Measurements from ENCODE around the gene SPON1.
"Not testable (repeated sequence)": the region's sequence is repeated elsewhere in the genome, so short reads cannot be mapped to it uniquely, and the experiment has no call there.

The SPON1 gene

GRCh38 chr11:14270690-14271542 is 308.4 kb downstream of the SPON1 start:
- Histone ChIP-seq H2AFZ (ENCODE audit: low read depth, low read length) (no peak overlapping the region), H3K9me3 (ENCODE audit: low read length) (no peaks in the 10 kb centered on the region), H3K36me3 (ENCODE audit: insufficient read depth, low read length) (no peaks in the 10 kb centered on the region), H3K27me3 (ENCODE audit: insufficient read depth, low read length) (no peaks in the 10 kb centered on the region), H3K4me3 (ENCODE audit: low read length) (no peak overlapping the region), H3K4me1 (ENCODE audit: insufficient read depth, low read length) (no peaks in the 10 kb centered on the region)

GRCh38 chr11:14273895-14274294 is 311.4 kb downstream of the SPON1 start:
- Histone ChIP-seq H3K4me1 (ENCODE audit: insufficient read depth, low read length) (no peaks in the 10 kb centered on the region), H3K27me3 (ENCODE audit: insufficient read depth, low read length) (no peaks in the 10 kb centered on the region), H3K36me3 (ENCODE audit: insufficient read depth, low read length) (no peaks in the 10 kb centered on the region), H3K9me3 (ENCODE audit: low read length) (no peaks in the 10 kb centered on the region), H2AFZ (ENCODE audit: low read depth, low read length) (no peak overlapping the region), H3K4me3 (ENCODE audit: low read length) (no peak overlapping the region)

GRCh38 chr11:14275076-14275475 is 312.6 kb downstream of the SPON1 start:
- no peaks in the 10 kb centered on the region for H3K27me3 ChIP-seq (ENCODE audit: insufficient read depth, low read length)
- H3K36me3 ChIP-seq (ENCODE audit: insufficient read depth, low read length): peaks cover 2% of the 10 kb centered on the region
- no peak overlapping the region for H3K4me3 ChIP-seq (ENCODE audit: low read length)
- H3K9me3 ChIP-seq (ENCODE audit: low read length): no peaks in the 10 kb centered on the region
- no peaks in the 10 kb centered on the region for H3K4me1 ChIP-seq (ENCODE audit: insufficient read depth, low read length)
- no peak overlapping the region for H2AFZ ChIP-seq (ENCODE audit: low read depth, low read length)

- H3K36me3 ChIP-seq (ENCODE audit: insufficient read depth, low read length); H3K4me1 ChIP-seq (ENCODE audit: insufficient read depth, low read length); H3K27me3 ChIP-seq (ENCODE audit: insufficient read depth, low read length); H2AFZ ChIP-seq (ENCODE audit: low read depth, low read length); H3K4me3 ChIP-seq (ENCODE audit: low read length); H3K9me3 ChIP-seq (ENCODE audit: low read length): not testable (repeated sequence)
Measured at GRCh38 chr11:14278869-14279268, 316.3 kb downstream of the SPON1 start.

- Histone ChIP-seq H3K4me1 (ENCODE audit: insufficient read depth, low read length) (peaks cover 2% of the 10 kb centered on the region), H3K36me3 (ENCODE audit: insufficient read depth, low read length) (peaks cover 11% of the 10 kb centered on the region), H3K4me3 (ENCODE audit: low read length) (no peak overlapping the region), H2AFZ (ENCODE audit: low read depth, low read length) (no peak overlapping the region), H3K27me3 (ENCODE audit: insufficient read depth, low read length) (no peaks in the 10 kb centered on the region), H3K9me3 (ENCODE audit: low read length) (no peaks in the 10 kb centered on the region)
Measured at GRCh38 chr11:14288189-14288935, 325.8 kb downstream of the SPON1 start.

GRCh38 chr11:14290422-14290821 is 327.9 kb downstream of the SPON1 start:
- Histone ChIP-seq H3K4me1 (ENCODE audit: insufficient read depth, low read length) (peaks cover 2% of the 10 kb centered on the region), H3K9me3 (ENCODE audit: low read length) (no peaks in the 10 kb centered on the region), H3K27me3 (ENCODE audit: insufficient read depth, low read length) (no peaks in the 10 kb centered on the region), H2AFZ (ENCODE audit: low read depth, low read length) (no peak overlapping the region), H3K36me3 (ENCODE audit: insufficient read depth, low read length) (peaks cover 13% of the 10 kb centered on the region), H3K4me3 (ENCODE audit: low read length) (no peak overlapping the region)

- peaks cover 6% of the 10 kb centered on the region for H3K4me1 ChIP-seq (ENCODE audit: insufficient read depth, low read length)
- no peak overlapping the region for H3K4me3 ChIP-seq (ENCODE audit: low read length)
- no peaks in the 10 kb centered on the region for H3K9me3 ChIP-seq (ENCODE audit: low read length)
- H3K36me3 ChIP-seq (ENCODE audit: insufficient read depth, low read length): no peaks in the 10 kb centered on the region
- H3K27me3 ChIP-seq (ENCODE audit: insufficient read depth, low read length): no peaks in the 10 kb centered on the region
- no peak overlapping the region for H2AFZ ChIP-seq (ENCODE audit: low read depth, low read length)
Measured at GRCh38 chr11:14299921-14300320, 337.4 kb downstream of the SPON1 start.

GRCh38 chr11:14300661-14301304 is 338.3 kb downstream of the SPON1 start:
- no peaks in the 10 kb centered on the region for H3K9me3 ChIP-seq (ENCODE audit: low read length)
- H3K27me3 ChIP-seq (ENCODE audit: insufficient read depth, low read length): no peaks in the 10 kb centered on the region
- H3K4me1 ChIP-seq (ENCODE audit: insufficient read depth, low read length): peaks cover 8% of the 10 kb centered on the region
- H3K36me3 ChIP-seq (ENCODE audit: insufficient read depth, low read length): no peaks in the 10 kb centered on the region
- no peak overlapping the region for H3K4me3 ChIP-seq (ENCODE audit: low read length)
- no peak overlapping the region for H2AFZ ChIP-seq (ENCODE audit: low read depth, low read length)

GRCh38 chr11:14304601-14305000 is 342.1 kb downstream of the SPON1 start:
- no peak overlapping the region for H2AFZ ChIP-seq (ENCODE audit: low read depth, low read length)
- H3K27me3 ChIP-seq (ENCODE audit: insufficient read depth, low read length): no peaks in the 10 kb centered on the region
- no peaks in the 10 kb centered on the region for H3K36me3 ChIP-seq (ENCODE audit: insufficient read depth, low read length)
- H3K9me3 ChIP-seq (ENCODE audit: low read length): no peaks in the 10 kb centered on the region
- no peak overlapping the region for H3K4me3 ChIP-seq (ENCODE audit: low read length)
- peaks cover 15% of the 10 kb centered on the region for H3K4me1 ChIP-seq (ENCODE audit: insufficient read depth, low read length)

GRCh38 chr11:14305649-14306048 is 343.1 kb downstream of the SPON1 start:
- Histone ChIP-seq H3K4me1 (ENCODE audit: insufficient read depth, low read length) (peaks cover 17% of the 10 kb centered on the region), H3K36me3 (ENCODE audit: insufficient read depth, low read length) (no peaks in the 10 kb centered on the region), H3K4me3 (ENCODE audit: low read length) (no peak overlapping the region), H2AFZ (ENCODE audit: low read depth, low read length) (no peak overlapping the region), H3K27me3 (ENCODE audit: insufficient read depth, low read length) (no peaks in the 10 kb centered on the region), H3K9me3 (ENCODE audit: low read length) (no peaks in the 10 kb centered on the region)

- no peaks in the 10 kb centered on the region for H3K27me3 ChIP-seq (ENCODE audit: insufficient read depth, low read length)
- H3K36me3 ChIP-seq (ENCODE audit: insufficient read depth, low read length): no peaks in the 10 kb centered on the region
- no peaks in the 10 kb centered on the region for H3K9me3 ChIP-seq (ENCODE audit: low read length)
- H3K4me1 ChIP-seq (ENCODE audit: insufficient read depth, low read length): peaks cover 21% of the 10 kb centered on the region
- no peak overlapping the region for H2AFZ ChIP-seq (ENCODE audit: low read depth, low read length)
- H3K4me3 ChIP-seq (ENCODE audit: low read length): no peak overlapping the region
Measured at GRCh38 chr11:14306481-14306880, 344.0 kb downstream of the SPON1 start.

GRCh38 chr11:14308114-14308896 is 345.8 kb downstream of the SPON1 start:
- Histone ChIP-seq H3K4me3 (ENCODE audit: low read length) (no peak overlapping the region), H3K4me1 (ENCODE audit: insufficient read depth, low read length) (peaks cover 21% of the 10 kb centered on the region), H3K36me3 (ENCODE audit: insufficient read depth, low read length) (no peaks in the 10 kb centered on the region), H3K27me3 (ENCODE audit: insufficient read depth, low read length) (no peaks in the 10 kb centered on the region), H2AFZ (ENCODE audit: low read depth, low read length) (no peak overlapping the region), H3K9me3 (ENCODE audit: low read length) (no peaks in the 10 kb centered on the region)

All from neuron (in vitro differentiated cells).